ENCODE measurements around the gene SORCS1.

DNA sequence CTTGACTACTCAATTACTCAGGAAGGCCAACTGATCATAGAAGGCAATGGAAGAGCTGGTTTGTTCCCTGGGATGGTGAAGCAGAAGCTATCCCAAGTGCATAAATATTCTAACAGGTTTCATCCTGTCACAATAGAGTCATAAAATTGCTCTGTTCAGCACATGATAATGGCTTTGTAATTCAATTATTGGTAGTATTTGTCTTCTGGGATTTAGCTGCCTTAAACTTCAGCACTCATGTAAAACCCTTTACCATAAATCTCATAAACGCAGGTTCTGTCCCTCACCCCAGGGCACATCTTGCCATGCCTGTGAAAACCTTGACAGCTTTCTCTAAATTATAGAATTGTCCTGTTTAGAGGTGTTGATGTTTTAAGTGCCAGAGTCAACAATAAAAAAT lies 417.6 kb downstream of the SORCS1 start:
- TF ChIP-seq, protein P1, sequence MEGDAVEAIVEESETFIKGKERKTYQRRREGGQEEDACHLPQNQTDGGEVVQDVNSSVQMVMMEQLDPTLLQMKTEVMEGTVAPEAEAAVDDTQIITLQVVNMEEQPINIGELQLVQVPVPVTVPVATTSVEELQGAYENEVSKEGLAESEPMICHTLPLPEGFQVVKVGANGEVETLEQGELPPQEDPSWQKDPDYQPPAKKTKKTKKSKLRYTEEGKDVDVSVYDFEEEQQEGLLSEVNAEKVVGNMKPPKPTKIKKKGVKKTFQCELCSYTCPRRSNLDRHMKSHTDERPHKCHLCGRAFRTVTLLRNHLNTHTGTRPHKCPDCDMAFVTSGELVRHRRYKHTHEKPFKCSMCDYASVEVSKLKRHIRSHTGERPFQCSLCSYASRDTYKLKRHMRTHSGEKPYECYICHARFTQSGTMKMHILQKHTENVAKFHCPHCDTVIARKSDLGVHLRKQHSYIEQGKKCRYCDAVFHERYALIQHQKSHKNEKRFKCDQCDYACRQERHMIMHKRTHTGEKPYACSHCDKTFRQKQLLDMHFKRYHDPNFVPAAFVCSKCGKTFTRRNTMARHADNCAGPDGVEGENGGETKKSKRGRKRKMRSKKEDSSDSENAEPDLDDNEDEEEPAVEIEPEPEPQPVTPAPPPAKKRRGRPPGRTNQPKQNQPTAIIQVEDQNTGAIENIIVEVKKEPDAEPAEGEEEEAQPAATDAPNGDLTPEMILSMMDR (IDR thresholded peaks at IDR 0.05; ENCODE audit: low read depth, low read length), result no peak
- TF ChIP-seq POLR2A (IDR thresholded peaks at IDR 0.05; ENCODE audit: extremely low read depth, insufficient read length), result no peak
- TF ChIP-seq, protein P2, sequence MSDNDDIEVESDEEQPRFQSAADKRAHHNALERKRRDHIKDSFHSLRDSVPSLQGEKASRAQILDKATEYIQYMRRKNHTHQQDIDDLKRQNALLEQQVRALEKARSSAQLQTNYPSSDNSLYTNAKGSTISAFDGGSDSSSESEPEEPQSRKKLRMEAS (IDR thresholded peaks at IDR 0.05; ENCODE audit: low read depth, low read length), result no peak

Data from NB4 (cell line).